Right lobe of liver (tissue), 6 donors: ENCODE measurements around the gene CARD16. TPM values are rescaled to one million over a fixed set of nuclear protein-coding genes. Genes with fewer than 3 reads are reported as not detected.

Experiments used
- ATAC-seq, 4 donors: fragments of 200-7000 bp; cut with Tn5 transposase; one replicate each; pipeline ENCODE4 v1.9.1; 2020; ENCODE audit warnings: mild to moderate bottlenecking in 4 of 4, moderate library complexity in 4 of 4
- DNase-seq, 3 donors: peaks; one replicate each; pipeline ENCODE4 v3.0.0-alpha.2; 2020
- H3K27ac ChIP-seq, 3 donors: fragments of 200-600 bp; one replicate each; pipeline ENCODE4 v1.8.0; 2022
- H3K27me3 ChIP-seq, 2 donors: fragments of 200-600 bp; one replicate each; pipeline ENCODE4 v1.8.0; 2022
- H3K36me3 ChIP-seq, 4 donors: fragments of 200-600 bp; sonication (generic) in 1 of 4; one replicate each; pipeline versions ENCODE4 v1.5.1 to v1.8.0; 2017 to 2022; ENCODE audit warnings: control low read depth in 1 of 4
- H3K4me1 ChIP-seq, 4 donors: fragments of 200-600 bp; sonication (generic) in 1 of 4; one replicate each; pipeline versions ENCODE4 v1.5.1 to v1.8.0; 2017 to 2022; ENCODE audit warnings: control low read depth in 1 of 4
- H3K4me3 ChIP-seq, 3 donors: fragments of 200-600 bp; one replicate each; pipeline ENCODE4 v1.8.0; 2022
- H3K9me3 ChIP-seq, 4 donors: fragments of 200-600 bp; sonication (generic) in 1 of 4; one replicate each; pipeline versions ENCODE4 v1.5.1 to v1.8.0; 2017 to 2022; ENCODE audit warnings: control low read depth in 1 of 4
- POLR2A ChIP-seq: fragments of 450-650 bp; IDR thresholded peaks from one replicate; pipeline ENCODE4 v1.6.1; 2017; ENCODE audit warnings: antibody characterized with exemption, mild to moderate bottlenecking
- WGBS: methylation state at CpG from one replicate; pipeline ENCODE4 v1.1.6; 2018; ENCODE audit warnings: low coverage, low lambda C conversion rate; ENCODE audit not compliant: insufficient coverage; ENCODE audit errors: missing lambda C conversion rate; 5-methylcytosine and 5-hydroxymethylcytosine counted together
- intact Hi-C, 2 donors: fragments of 100-400 bp; cut with DNase I; formaldehyde crosslinking; loops; one replicate each; pipeline versions ENCODE4 v1.11.2 to v1.14.1; 2022
- total RNA-seq, 6 experiments: library from RNA; depleted of rRNA in 2 of 6; stranded (reverse); fragments of >200 nt in 2 of 6; fragmentation: NEBNext Ultra II Directional in 3 of 6; extraction: Animal tissue kit (Norgen Biotek cat#: 25700) in 3 of 6; gene quantifications; one replicate each; pipeline versions ENCODE4 v1.1.0 to v1.2.4, GENCODE V29; 2016 to 2023
- TF ChIP-seq, protein P1 (sequence below), 4 donors: fragments of 200-600 bp in 3 of 4; fragments of 450-650 bp in 1 of 4; IDR thresholded peaks; one replicate each; pipeline versions ENCODE4 v1.5.1 to v1.8.0; 2016 to 2022; ENCODE audit warnings: antibody characterized with exemption in 4 of 4, mild to moderate bottlenecking in 2 of 4
- donor health status: DM: no; HTN: yes; CAD: no.
- donor health status: DM: no; HTN: no; CAD: no.
- donor health status: DM: no; HTN: no; CAD: no.
- donor health status: DM: no; HTN: yes; CAD: no.
- donor health status: DM: no; HTN: yes; CAD: no.

The CARD16 gene
- total RNA-seq, 6 experiments from 2014 or later: 1.8 to 12.8 (median 7.1) TPM

- TF ChIP-seq, protein P1, sequence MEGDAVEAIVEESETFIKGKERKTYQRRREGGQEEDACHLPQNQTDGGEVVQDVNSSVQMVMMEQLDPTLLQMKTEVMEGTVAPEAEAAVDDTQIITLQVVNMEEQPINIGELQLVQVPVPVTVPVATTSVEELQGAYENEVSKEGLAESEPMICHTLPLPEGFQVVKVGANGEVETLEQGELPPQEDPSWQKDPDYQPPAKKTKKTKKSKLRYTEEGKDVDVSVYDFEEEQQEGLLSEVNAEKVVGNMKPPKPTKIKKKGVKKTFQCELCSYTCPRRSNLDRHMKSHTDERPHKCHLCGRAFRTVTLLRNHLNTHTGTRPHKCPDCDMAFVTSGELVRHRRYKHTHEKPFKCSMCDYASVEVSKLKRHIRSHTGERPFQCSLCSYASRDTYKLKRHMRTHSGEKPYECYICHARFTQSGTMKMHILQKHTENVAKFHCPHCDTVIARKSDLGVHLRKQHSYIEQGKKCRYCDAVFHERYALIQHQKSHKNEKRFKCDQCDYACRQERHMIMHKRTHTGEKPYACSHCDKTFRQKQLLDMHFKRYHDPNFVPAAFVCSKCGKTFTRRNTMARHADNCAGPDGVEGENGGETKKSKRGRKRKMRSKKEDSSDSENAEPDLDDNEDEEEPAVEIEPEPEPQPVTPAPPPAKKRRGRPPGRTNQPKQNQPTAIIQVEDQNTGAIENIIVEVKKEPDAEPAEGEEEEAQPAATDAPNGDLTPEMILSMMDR (IDR thresholded peaks at IDR 0.05): no peak
- no peak for TF ChIP-seq POLR2A
- intact Hi-C loops: no loop called here
- WGBS: 56% methylated on average over 2 of the region's 2 CpGs
- H3K9me3 ChIP-seq: no peaks in the 10 kb centered on the region
- DNase-seq (no peak), ATAC-seq (no peak)
- no peak overlapping the region for H3K4me3 ChIP-seq
- no peaks in the 10 kb centered on the region for H3K27me3 ChIP-seq
- peaks cover 0 to 20% (median 0%) of the 10 kb centered on the region in 4 donors for H3K36me3 ChIP-seq
- no peak overlapping the region for H3K27ac ChIP-seq
- peaks cover 0 to 13% (median 2%) of the 10 kb centered on the region in 4 donors for H3K4me1 ChIP-seq
Measured at GRCh38 chr11:105032495-105032894, 12.6 kb downstream of the CARD16 start.

DNA sequence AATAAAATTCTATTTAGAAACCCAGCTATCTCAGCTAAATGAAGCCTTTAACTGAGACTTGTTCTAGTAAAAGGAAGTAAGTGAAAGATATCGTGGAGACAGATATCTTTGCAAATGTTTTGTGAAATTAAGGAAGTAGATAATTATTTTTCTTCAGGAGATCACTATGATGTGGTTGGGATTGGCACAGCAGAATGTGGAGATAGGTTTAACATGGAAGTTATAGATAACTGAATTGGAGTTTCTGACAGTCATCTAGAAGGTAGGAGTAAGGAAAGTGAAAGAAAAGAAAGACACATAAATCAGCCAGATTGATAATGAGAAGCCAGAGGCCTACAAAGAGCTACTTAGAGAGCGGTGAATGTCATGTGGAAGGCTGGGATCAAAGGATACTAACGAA, 17.5 kb downstream of the CARD16 start:
- Histone ChIP-seq H3K36me3 (peaks cover 0 to 31% (median 0%) of the 10 kb centered on the region in 4 donors), H3K27ac (no peak overlapping the region), H3K9me3 (no peaks in the 10 kb centered on the region), H3K4me3 (no peak overlapping the region), H3K4me1 (no peaks in the 10 kb centered on the region), H3K27me3 (no peaks in the 10 kb centered on the region)
- ATAC-seq: no peak
- intact Hi-C loops: no loop called here
- TF ChIP-seq, protein P1 (IDR thresholded peaks at IDR 0.05): no peak
- TF ChIP-seq POLR2A: no peak
- no peak for DNase-seq
- WGBS: 52% methylated on average over 3 of the region's 3 CpGs

GRCh38 chr11:105024394-105024793, 20.7 kb downstream of the CARD16 start:
- WGBS: 88% methylated on average over 1 of the region's 1 CpG
- no peaks in the 10 kb centered on the region for H3K9me3 ChIP-seq
- H3K4me3 ChIP-seq: no peak overlapping the region
- ATAC-seq (no peak), DNase-seq (no peak)
- TF ChIP-seq POLR2A: no peak
- TF ChIP-seq, protein P1 (IDR thresholded peaks at IDR 0.05): no peak
- no peaks in the 10 kb centered on the region for H3K4me1 ChIP-seq
- no peak overlapping the region for H3K27ac ChIP-seq
- peaks cover 0 to 19% (median 0%) of the 10 kb centered on the region in 4 donors for H3K36me3 ChIP-seq
- intact Hi-C loops: no loop called here
- H3K27me3 ChIP-seq: no peaks in the 10 kb centered on the region

DNA sequence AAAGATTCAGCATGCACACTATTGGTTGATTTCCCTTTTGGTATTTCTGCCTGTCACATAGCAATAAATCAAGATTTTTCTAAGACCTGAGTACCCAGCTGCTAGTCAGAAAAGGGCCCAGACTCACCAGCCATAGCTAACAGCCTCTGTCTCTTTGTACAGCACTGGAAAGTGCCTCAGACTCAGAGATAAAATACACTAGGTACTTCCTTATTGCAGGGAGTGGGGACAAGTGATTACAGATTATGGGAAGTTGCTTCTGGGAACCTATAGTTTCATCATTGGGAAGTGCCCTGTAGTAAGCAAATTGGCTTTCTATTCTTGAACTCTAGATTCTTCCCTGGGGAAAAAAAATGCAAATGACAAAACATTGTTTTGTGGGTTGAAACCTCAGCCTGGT, 22.1 kb downstream of the CARD16 start, which contains the start of gene CASP5:
CASP5 (minus strand) TSS at position 166 of the 400 bp plus-strand sequence; CDS start at position 134, 32 bp downstream.
- H3K4me3 ChIP-seq: no peak within 1 kb of the TSS
- H3K27me3 ChIP-seq: no peaks in the 10 kb centered on the region
- peaks cover 0 to 12% (median 0%) of the 10 kb centered on the region in 4 donors for H3K36me3 ChIP-seq
- no peak within 1 kb of the TSS for H3K27ac ChIP-seq
- DNase-seq (no peak), ATAC-seq (peak; percentile 42 to 71 (median 58))
- TF ChIP-seq, protein P1 (IDR thresholded peaks at IDR 0.05): no peak
- no peak for TF ChIP-seq POLR2A
- no peaks in the 10 kb centered on the region for H3K4me1 ChIP-seq
- intact Hi-C loops: no loop called here
- H3K9me3 ChIP-seq: no peaks in the 10 kb centered on the region

DNA sequence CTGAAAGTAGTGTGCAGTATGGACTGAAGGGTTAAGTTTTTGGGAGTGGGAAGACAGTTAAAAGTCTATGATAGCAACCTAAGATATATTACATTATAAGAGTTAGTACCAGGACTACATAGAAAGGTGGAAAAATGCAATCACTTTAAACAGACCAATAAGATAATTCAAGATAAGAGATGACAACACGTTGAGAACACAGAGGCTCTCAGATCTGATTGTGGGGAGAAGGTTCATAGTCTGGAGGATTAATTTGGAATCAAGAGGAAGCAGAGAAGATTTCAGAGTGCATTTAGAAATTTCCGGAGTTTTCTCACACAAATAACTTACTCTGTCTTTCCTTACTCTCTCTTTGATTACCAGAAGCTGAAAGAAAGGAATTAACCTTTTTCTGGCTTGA, 22.6 kb downstream of the CARD16 start:
- no peak overlapping the region for H3K27ac ChIP-seq
- ATAC-seq (no peak), DNase-seq (no peak)
- H3K9me3 ChIP-seq: no peaks in the 10 kb centered on the region
- TF ChIP-seq POLR2A: no peak
- TF ChIP-seq, protein P1 (IDR thresholded peaks at IDR 0.05): no peak
- no peak overlapping the region for H3K4me3 ChIP-seq
- H3K27me3 ChIP-seq: no peaks in the 10 kb centered on the region
- WGBS: 24% methylated on average over 2 of the region's 2 CpGs
- H3K4me1 ChIP-seq: no peaks in the 10 kb centered on the region
- H3K36me3 ChIP-seq: peaks cover 0 to 12% (median 0%) of the 10 kb centered on the region in 4 donors
- intact Hi-C loops: no loop called here
